Skin of body (tissue), 2 donors: ENCODE results near the gene ENTPD8. TPM values are rescaled to one million over a fixed set of nuclear protein-coding genes. Genes with fewer than 3 reads are reported as not detected.
"Not testable (repeated sequence)": the region's sequence is repeated elsewhere in the genome, so short reads cannot be mapped to it uniquely, and the experiment has no call there.

Experiments used
- DNase-seq: peaks from one replicate; lab custom pipeline; 2025; lab: John Stamatoyannopoulos, UW
- total RNA-seq: library from RNA; depleted of rRNA; stranded (reverse); fragments of >200 nt; gene quantifications from one replicate; pipeline ENCODE4 v1.2.3, GENCODE V29; 2014

Gene ENTPD8
- total RNA-seq, 1 donor from 2014 or later = 0.10 TPM

DNA sequence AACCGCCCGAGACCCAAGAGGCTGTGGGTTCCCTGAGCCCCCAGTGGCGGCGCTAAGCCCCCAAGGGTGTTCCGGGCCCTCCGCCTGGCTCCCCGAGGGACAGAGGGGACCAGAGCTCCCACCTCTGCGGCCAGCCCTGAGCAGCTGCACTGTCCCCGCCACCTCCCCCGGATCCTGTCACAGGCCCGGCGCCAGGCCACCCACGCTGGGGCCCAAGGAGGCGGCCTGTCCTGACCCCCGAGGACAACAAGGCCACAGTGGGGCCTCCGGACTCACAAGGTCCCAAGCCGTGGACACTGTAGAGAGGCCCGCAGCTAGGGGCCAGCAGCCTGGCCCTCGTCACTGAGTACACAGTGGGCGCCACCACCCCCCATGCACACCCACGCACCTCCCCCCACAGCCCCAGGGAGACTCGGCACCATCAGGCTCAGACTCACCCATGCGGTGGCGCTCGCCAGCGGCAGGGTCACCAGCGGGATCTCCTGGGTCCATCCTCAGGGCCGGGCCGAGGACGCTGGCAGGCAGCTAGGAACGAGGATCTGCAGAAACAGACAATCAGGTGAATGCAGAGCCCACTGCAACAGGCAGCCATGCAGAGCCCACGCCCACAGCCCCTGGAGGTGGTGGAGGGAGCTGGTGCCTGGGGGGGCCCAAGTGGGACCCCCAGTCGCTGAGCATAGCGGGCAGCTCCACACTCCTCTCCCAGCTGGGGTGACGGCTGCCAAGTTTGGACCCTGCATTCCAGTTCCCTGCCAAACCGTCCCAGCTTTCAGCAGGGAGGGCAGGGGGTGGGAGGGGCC is 46.1 kb downstream of the ENTPD8 start:
- DNase-seq = no peak

DNA sequence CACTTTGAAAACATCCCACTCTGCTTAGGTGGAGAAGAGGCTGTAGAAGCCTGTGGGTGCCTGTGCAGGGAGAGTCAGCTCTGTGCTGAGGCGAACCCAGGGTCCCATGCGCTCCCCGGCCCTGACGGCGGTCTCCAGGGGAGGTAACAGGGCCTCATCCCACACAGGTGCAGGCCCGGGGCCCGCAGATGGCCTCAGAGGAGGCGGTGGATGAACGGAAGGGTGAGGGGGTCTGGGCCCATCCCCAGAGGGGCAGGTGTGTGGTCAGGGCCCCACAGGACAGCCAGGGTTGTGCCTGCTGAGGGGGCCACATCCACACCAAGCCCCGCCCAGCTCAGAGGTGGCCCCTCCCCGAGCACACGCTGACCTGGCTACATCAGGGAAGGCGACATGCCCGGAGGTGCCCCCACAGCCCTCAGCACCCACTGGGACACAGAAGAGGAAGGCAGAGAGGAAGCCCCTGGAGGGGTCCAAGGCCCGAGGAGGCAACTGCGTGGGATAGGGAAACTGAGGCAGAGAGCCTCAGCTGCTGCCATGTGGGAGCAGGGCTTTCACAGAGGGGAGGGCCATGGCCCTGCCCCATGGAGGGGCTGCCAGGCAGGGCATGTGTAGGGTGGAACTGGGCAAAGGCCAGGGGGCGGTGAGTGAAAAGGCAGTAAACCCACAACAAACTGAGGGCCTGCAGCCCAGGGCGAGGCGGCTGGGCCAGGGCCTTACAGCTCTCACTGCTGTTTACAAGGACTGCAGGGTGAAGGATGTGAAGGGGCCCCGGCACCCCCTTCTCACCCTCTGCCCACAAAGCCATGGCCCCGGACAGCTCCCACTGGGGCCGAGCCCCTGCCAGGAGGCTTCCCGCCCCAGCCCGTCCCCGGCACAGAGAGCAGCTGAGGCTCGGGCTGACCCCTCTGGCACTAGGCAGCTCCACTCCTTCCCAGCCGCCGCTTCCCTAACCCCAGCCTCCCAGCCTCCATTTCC is 47.7 kb downstream of the ENTPD8 start:
- no peak for DNase-seq

DNA sequence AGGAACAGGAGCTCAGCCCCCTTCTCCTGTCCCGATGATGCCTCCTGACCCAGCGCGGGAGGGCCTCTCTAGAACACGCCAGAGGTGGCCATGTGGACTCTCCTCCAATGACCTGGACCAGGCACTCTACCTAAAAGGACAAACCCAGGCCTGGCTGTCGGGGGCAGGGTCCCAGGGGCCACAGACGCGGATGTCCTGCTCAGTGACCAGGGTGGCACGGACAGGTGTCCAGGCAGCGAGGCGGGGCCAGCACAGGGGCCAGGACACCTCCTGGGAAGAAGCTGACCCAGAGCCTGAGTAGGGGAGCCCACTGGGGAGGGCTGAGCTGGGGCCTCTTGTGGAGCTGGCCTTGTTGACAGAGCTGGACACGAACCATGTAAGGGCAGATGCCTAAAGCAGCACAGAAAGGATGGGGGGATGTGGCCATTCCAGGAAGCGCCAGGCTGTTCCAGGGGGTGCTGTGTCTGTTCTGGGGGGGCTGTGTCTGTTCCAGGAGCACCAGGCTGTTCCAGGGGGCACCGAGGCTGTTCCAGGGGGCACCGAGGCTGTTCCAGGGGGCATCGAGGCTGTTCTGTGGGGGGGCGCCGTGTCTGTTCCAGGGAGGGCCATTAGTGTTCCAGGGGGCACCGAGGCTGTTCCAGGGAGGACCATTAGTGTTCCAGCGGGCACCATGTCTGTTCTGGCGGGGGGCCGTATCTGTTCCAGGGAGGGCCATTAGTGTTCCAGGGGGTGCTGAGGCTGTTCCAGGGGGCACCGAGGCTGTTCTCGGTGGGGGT is 48.7 kb downstream of the ENTPD8 start:
- DNase-seq = no peak

DNA sequence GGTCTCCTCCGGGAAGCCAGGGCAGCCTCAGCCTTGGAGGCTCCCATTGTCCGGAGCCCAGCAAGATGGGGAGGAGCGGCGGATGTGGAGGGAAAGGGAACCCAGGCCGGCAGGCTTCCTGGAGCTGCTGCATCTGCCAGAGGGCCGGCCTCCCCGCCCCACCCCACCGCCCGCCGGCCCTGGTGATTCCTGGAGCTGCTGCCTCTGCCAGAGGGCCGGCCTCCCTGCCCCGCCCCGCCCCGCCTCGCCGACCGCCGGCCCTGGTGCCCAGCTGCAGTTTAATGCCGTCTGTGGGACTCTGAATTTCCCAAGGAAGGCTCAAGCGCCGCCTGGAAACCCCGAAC is 49.8 kb downstream of the ENTPD8 start:
- DNase-seq = no peak

DNA sequence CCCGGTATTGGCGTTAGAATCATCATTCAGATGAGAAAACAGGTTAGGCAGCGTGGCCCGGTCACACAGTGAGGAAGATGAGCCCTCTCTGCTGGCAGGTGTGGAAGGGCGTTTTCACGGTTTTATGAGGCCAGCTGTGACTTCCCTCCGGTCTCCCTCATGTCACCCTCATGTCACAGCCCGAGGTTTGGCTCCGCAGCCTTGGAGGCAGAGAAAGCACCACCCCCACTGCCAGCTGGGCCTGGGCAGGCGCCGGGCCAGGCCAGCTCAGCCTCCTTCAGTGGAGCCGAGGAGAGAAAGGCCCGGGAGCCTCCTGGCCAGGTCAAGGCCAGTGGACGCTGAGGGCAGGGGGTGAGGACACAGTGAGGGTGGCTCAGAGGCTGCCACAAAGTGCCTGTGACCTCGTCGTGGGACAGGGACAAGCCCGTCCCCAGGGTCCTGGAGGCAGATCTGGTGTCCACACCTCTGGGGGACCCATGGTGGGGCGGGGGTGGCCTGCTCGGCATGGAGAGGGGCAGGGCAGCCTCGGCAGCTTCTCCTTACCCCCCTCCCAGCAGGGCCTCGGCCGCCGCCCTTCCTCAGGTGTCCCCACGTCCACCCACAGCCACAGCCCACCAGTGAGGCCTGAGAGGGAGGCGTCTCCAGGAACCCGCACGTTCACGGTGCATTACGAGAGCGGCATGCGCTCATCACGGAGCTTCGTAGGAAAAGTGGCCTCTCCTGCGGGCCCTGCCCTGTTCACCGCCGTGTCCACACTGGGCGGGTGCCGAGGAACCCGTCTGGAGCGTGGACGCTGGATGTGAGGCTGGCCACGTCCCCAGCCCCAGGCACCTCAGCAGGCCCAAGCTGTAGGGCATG is 50.4 kb downstream of the ENTPD8 start:
- DNase-seq = no peak

DNA sequence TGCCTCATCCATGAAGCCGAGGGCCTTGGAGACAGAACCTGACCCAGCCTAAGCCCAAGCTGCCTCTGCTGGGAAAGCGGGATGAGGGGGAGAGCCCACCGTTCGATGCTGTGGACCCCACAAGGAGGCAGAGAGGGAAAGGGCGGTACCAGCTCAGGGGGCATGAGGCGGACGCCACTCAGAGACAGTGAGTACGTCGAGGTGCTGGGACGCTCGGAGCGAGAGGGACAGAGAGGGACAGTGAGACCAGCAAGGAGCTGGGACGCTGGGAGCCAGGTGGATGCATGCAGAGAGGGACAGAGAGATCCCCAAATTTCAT is 51.8 kb downstream of the ENTPD8 start:
- DNase-seq = no peak

DNA sequence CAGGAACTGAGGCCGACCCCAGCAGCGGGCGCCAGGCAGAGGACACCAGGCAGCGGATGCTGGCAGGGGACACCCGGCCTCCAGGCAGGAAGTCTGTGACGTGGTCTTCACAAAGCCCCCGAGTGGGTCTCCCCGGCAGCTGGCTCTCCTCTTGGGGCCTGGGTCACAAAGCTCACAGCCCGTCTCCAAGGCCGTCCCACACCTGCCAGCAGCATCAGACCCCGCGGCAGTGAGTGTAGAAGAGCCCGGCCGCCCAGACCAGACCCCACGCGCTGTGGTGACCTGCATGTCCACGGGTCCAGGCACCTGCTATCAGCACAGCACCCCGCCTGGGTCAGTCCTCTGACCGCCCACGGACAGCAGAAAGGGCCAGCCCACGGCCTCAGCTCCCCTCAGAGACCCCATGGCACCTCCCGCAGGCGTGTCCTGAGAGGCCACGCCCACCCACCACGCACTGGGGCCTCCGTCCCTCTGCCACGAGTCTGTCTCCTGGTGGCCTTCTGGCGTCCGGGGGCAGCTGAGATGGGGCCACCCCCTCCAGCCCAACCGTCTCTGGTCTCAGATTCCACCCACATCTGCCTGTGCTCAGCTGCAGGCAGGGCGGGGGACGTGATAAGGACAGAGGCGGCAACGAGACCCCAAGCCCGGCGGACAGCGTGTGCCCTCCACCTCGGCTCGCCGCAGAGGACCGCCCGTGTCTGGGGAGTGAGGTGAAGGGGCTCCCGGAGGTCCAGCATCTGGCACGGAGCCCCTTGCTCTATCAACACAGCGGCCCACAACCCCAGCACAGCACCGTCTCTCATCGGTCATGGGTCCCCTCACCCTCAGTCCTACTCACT is 52.3 kb downstream of the ENTPD8 start:
- no peak for DNase-seq

DNA sequence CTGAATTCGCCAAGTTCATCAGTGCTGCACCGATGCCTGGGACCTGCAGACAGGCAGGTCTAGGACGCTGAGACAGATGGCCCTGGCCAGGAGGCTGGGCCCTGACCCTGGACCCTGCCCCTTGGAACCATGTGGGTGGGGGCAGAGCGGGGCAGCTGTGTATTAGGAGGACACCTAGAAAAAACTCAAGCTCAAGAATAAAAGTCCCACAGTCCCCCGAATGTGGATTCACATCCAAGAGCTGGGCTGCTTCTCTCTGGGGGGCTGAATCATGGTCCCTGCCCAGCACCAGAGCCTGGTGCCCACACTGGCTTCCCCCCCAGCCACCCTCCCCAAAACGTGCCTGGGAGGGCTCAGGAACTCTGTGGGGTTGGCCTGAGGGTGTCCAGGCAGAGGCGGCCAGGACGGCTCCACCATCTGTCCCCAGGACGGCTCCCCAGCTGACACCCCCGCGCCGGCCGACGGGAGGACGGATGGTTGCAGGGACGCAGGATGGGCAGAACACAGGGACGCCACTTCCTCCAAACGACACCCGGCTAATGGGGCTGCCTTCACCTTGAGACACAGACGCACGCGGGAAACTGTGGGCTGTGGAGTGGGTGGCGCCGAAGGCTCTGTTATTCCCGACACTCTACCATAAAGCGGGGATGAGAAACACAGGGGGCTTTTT is 53.1 kb downstream of the ENTPD8 start:
- no peak for DNase-seq

DNA sequence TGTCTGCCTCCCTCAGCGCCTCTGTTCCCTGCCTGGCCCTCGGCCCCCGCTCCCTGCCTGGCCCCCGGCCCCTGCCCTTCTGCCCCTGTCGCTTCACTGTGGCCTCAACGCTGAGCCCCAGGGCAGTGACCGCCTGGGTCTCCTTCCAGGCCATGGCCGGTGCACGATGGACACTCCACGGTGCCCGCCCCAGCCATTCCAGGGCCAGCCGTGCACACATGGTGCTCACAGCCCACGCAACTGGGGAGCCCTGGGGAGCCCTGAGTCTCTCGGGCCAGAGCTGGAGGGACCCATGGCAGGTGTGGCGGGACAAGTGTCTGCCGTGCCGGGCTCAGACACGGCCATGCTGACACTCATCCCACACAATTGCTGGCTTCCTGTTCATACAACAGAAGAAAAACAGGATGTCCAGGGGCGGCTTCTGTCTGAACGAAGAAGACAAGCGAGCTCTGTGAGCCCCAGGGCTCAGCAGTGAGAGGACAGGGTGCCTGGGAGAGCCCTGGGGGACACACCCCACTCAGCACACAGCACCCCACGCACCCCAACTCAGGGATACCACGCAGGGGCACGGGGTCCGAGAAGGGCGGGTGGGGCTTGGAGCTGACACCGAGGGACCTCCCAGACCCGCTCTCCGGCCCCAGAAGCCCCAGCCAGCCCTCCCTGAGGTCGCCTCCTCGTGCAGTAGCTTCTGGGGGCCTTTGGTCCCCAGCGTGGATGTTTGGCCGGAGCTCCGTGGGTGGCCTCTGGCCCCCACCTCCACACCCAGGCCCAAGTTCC is 53.9 kb downstream of the ENTPD8 start:
- no peak for DNase-seq

DNA sequence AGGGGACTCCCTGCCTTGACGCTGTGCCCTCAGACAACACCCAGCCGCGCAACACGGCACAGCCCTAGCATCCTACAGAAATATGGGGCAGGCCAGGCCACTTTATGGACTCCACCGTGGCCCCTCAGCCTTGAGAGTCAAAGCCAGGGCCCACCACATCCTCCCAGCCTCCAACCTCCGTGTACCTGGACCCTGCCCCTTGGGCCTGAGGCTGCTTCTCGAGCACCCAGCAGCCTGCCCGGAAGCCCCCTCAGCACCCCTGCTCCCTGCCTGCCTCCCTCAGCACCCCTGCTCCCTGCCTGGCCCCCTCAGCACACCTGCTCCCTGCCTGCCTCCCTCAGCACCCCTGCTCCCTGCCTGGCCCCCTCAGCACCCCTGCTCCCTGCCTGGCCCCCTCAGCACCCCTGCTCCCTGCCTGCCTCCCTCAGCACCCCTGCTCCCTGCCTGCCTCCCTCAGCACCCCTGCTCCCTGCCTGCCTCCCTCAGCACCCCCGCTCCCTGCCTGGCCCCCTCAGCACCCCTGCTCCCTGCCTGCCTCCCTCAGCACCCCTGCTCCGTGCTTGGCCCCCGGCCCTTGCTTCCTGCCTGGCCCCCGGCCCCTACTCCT is 54.5 kb downstream of the ENTPD8 start:
- DNase-seq = not testable (repeated sequence)

DNA sequence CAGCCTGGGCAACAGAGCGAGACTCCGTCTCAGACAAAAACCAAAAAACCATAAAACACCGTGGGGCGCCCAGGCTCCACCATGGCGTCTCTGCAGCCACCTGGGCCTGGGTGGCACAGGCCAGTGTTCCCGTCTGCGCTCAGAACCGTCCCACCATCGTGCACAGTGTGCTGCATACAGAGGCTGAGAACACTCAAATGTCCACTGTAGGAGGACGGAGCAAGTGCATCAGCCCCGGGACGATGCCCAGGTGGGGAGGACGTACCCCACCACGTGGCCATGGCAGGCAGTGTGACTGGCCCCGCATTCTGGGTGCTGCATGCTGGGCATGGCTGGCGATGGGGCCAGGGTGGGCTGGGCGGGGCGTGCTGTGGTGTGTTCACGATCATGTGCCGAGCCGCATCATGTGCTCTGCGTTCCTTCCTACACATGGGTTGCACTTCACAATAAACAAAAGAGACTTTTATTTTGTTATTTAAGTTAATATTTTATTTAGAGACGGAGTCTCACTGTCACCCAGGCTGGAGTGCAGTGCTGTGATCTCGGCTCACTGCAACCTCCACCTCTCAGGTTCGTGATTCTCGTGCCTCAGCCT is 56.0 kb downstream of the ENTPD8 start:
- no peak for DNase-seq

Other genes starting within 250 kb of the ENTPD8 start
- 3.4 TPM for gene TPRN, start 240.6 kb downstream of the ENTPD8 start, total RNA-seq
- gene TMEM203, start 235.7 kb downstream of the ENTPD8 start, total RNA-seq = 19.5 TPM
- gene NDOR1, start 235.7 kb downstream of the ENTPD8 start, total RNA-seq = 3.0 TPM
- 0.20 TPM for gene RNF208, start 219.1 kb downstream of the ENTPD8 start, total RNA-seq
- 1.4 TPM for gene CYSRT1, start 216.2 kb downstream of the ENTPD8 start, total RNA-seq
- gene RNF224, start 213.9 kb downstream of the ENTPD8 start, total RNA-seq = not detected
- not detected for gene SLC34A3, start 210.5 kb downstream of the ENTPD8 start, total RNA-seq
- 97.1 TPM for gene TUBB4B, start 200.1 kb downstream of the ENTPD8 start, total RNA-seq
- not detected for gene STPG3, start 190.1 kb downstream of the ENTPD8 start, total RNA-seq
- 21.3 TPM for gene NELFB, start 186.0 kb downstream of the ENTPD8 start, total RNA-seq
- 1.7 TPM for gene TOR4A, start 163.6 kb downstream of the ENTPD8 start, total RNA-seq
- 9.9 TPM for gene NRARP, start 139.1 kb downstream of the ENTPD8 start, total RNA-seq
- 7.6 TPM for gene EXD3, start 18.2 kb downstream of the ENTPD8 start, total RNA-seq
- 0.30 TPM for gene NOXA1, start 18.0 kb downstream of the ENTPD8 start, total RNA-seq
- gene NSMF, start 18.0 kb upstream of the ENTPD8 start, total RNA-seq = 11.6 TPM
- gene PNPLA7, start 109.0 kb upstream of the ENTPD8 start, total RNA-seq = 4.4 TPM
- 22.2 TPM for gene MRPL41, start 110.5 kb upstream of the ENTPD8 start, total RNA-seq
- gene DPH7, start 137.6 kb upstream of the ENTPD8 start, total RNA-seq = 25.1 TPM
- gene ZMYND19, start 149.2 kb upstream of the ENTPD8 start, total RNA-seq = 10.7 TPM
- 21.9 TPM for gene ARRDC1, start 164.3 kb upstream of the ENTPD8 start, total RNA-seq
- 52.3 TPM for gene EHMT1, start 177.6 kb upstream of the ENTPD8 start, total RNA-seq